ENCODE results near the gene PNPLA4. TPM values are rescaled to one million over a fixed set of nuclear protein-coding genes. Genes with fewer than 3 reads are reported as not detected.
A peak's percentile ranks its signal among the peaks of the same experiment; 100 is the strongest.

The PNPLA4 gene
- total RNA-seq, 5 donors from 2014 or later (not counting 1 experiment from before 2014, with no cell fraction given) = 5.1 to 7.0 (median 6.2) TPM

- Mint-ChIP-seq H3K27ac (no peak overlapping the region), H3K9me3 (no peaks in the 10 kb centered on the region), H3K4me1 (peaks cover 0 to 4% (median 0%) of the 10 kb centered on the region in 3 donors), H3K27me3 (peaks cover 0 to under 1% of the 10 kb centered on the region in 2 donors), H3K4me3 (no peak overlapping the region), H3K36me3 (peaks cover 7% of the 10 kb centered on the region)
- WGBS (ENCODE audit: insufficient coverage) = 88% methylated on average over 5 of the region's 9 CpGs
- Histone ChIP-seq H3K27ac (ENCODE audit: low read length) (no peak overlapping the region), H3K4me1 (ENCODE audit: control insufficient read depth in 1 of 2, extremely low read depth in 1 of 2, insufficient read depth in 2 of 2, low read length in 2 of 2) (no peaks in the 10 kb centered on the region), H3K27me3 (replicated peaks in 1 of 2; ENCODE audit: control insufficient read depth in 2 of 2, extremely low read depth in 1 of 2, insufficient read depth in 2 of 2, low read length in 1 of 2) (no peaks in the 10 kb centered on the region), H3K36me3 (ENCODE audit: control insufficient read depth in 2 of 2, extremely low read depth in 1 of 2, insufficient read depth in 1 of 2, low read length in 1 of 2) (no peaks in the 10 kb centered on the region), H3K4me3 (ENCODE audit: control insufficient read depth in 1 of 2, extremely low read depth in 1 of 2, low read length in 1 of 2) (no peak overlapping the region), H3K9me3 (no peaks in the 10 kb centered on the region)
- POLR2A ChIA-PET = no interaction called here
- DNase-seq (no peak), ATAC-seq (replicated peaks in 1 of 4) (no peak)
- CTCF ChIA-PET = no interaction called here
Observed at GRCh38 chrX:7891928-7892327, 35.3 kb downstream of the PNPLA4 start.

GRCh38 chrX:7889680-7890079, 37.5 kb downstream of the PNPLA4 start:
- Histone ChIP-seq H3K4me3 (ENCODE audit: control insufficient read depth in 1 of 2, extremely low read depth in 1 of 2, low read length in 1 of 2) (no peak overlapping the region), H3K27ac (ENCODE audit: low read length) (no peak overlapping the region), H3K27me3 (replicated peaks in 1 of 2; ENCODE audit: control insufficient read depth in 2 of 2, extremely low read depth in 1 of 2, insufficient read depth in 2 of 2, low read length in 1 of 2) (no peaks in the 10 kb centered on the region), H3K36me3 (ENCODE audit: control insufficient read depth in 2 of 2, extremely low read depth in 1 of 2, insufficient read depth in 1 of 2, low read length in 1 of 2) (no peaks in the 10 kb centered on the region), H3K4me1 (ENCODE audit: control insufficient read depth in 1 of 2, extremely low read depth in 1 of 2, insufficient read depth in 2 of 2, low read length in 2 of 2) (no peaks in the 10 kb centered on the region), H3K9me3 (no peaks in the 10 kb centered on the region)
- H3K9me3 Mint-ChIP-seq = no peaks in the 10 kb centered on the region
- H3K36me3 Mint-ChIP-seq = no peaks in the 10 kb centered on the region
- H3K4me3 Mint-ChIP-seq = no peak overlapping the region
- ChIA-PET POLR2A (interaction anchor here in 1 of 2 donors (0.6 kb wide), 1 partner anchor 25 kb away, joined by 3 read pairs; no protein-coding TSS in a partner anchor), CTCF (no interaction called here)
- peaks cover 0 to 4% (median 0%) of the 10 kb centered on the region in 3 donors for H3K4me1 Mint-ChIP-seq
- no peak overlapping the region for H3K27ac Mint-ChIP-seq
- no peak for DNase-seq
- no CpG with 5 or more reads among the region's 2 CpGs for WGBS (ENCODE audit: insufficient coverage)
- peaks cover 0 to 10% of the 10 kb centered on the region in 2 donors for H3K27me3 Mint-ChIP-seq
- ATAC-seq (replicated peaks in 1 of 4) = no peak

- peaks cover 0 to 4% (median 0%) of the 10 kb centered on the region in 3 donors for H3K4me1 Mint-ChIP-seq
- H3K4me3 ChIP-seq (ENCODE audit: control insufficient read depth in 1 of 2, extremely low read depth in 1 of 2, low read length in 1 of 2) = no peak overlapping the region
- ChIA-PET CTCF (no interaction called here), POLR2A (interaction anchor here in 1 of 2 donors (0.6 kb wide), 1 partner anchor 26 kb away, joined by 3 read pairs; no protein-coding TSS in a partner anchor)
- no peaks in the 10 kb centered on the region for H3K36me3 Mint-ChIP-seq
- H3K27me3 Mint-ChIP-seq = peaks cover 0 to 10% of the 10 kb centered on the region in 2 donors
- H3K27ac ChIP-seq (ENCODE audit: low read length) = no peak overlapping the region
- no peak overlapping the region for H3K27ac Mint-ChIP-seq
- H3K4me1 ChIP-seq (ENCODE audit: control insufficient read depth in 1 of 2, extremely low read depth in 1 of 2, insufficient read depth in 2 of 2, low read length in 2 of 2) = no peaks in the 10 kb centered on the region
- no peaks in the 10 kb centered on the region for H3K9me3 Mint-ChIP-seq
- DNase-seq (peak in 1 of 35 experiments; percentile 6), ATAC-seq (replicated peaks in 1 of 4) (peak in 1 of 4 experiments; percentile 38)
- H3K4me3 Mint-ChIP-seq = no peak overlapping the region
- H3K36me3 ChIP-seq (ENCODE audit: control insufficient read depth in 2 of 2, extremely low read depth in 1 of 2, insufficient read depth in 1 of 2, low read length in 1 of 2) = no peaks in the 10 kb centered on the region
- H3K27me3 ChIP-seq (replicated peaks in 1 of 2; ENCODE audit: control insufficient read depth in 2 of 2, extremely low read depth in 1 of 2, insufficient read depth in 2 of 2, low read length in 1 of 2) = no peaks in the 10 kb centered on the region
- WGBS (ENCODE audit: insufficient coverage) = no CpG with 5 or more reads among the region's 2 CpGs
- no peaks in the 10 kb centered on the region for H3K9me3 ChIP-seq
Observed at GRCh38 chrX:7889135-7889534, 38.1 kb downstream of the PNPLA4 start.

- Histone ChIP-seq H3K27ac (ENCODE audit: low read length) (no peak overlapping the region), H3K4me3 (ENCODE audit: control insufficient read depth in 1 of 2, extremely low read depth in 1 of 2, low read length in 1 of 2) (no peak overlapping the region), H3K36me3 (ENCODE audit: control insufficient read depth in 2 of 2, extremely low read depth in 1 of 2, insufficient read depth in 1 of 2, low read length in 1 of 2) (no peaks in the 10 kb centered on the region), H3K4me1 (ENCODE audit: control insufficient read depth in 1 of 2, extremely low read depth in 1 of 2, insufficient read depth in 2 of 2, low read length in 2 of 2) (no peaks in the 10 kb centered on the region), H3K27me3 (replicated peaks in 1 of 2; ENCODE audit: control insufficient read depth in 2 of 2, extremely low read depth in 1 of 2, insufficient read depth in 2 of 2, low read length in 1 of 2) (no peaks in the 10 kb centered on the region), H3K9me3 (no peaks in the 10 kb centered on the region)
- ChIA-PET CTCF (no interaction called here), POLR2A (no interaction called here)
- Mint-ChIP-seq H3K27me3 (no peaks in the 10 kb centered on the region), H3K4me1 (no peaks in the 10 kb centered on the region), H3K9me3 (no peaks in the 10 kb centered on the region), H3K27ac (no peak overlapping the region), H3K36me3 (no peaks in the 10 kb centered on the region), H3K4me3 (no peak overlapping the region)
- no peak for ATAC-seq (replicated peaks in 1 of 4)
- no peak for DNase-seq
- WGBS (ENCODE audit: insufficient coverage) = 86% methylated on average over 1 of the region's 2 CpGs
Observed at GRCh38 chrX:7876957-7877356, 50.3 kb downstream of the PNPLA4 start.

- no peak overlapping the region for H3K4me3 ChIP-seq (ENCODE audit: control insufficient read depth in 1 of 2, extremely low read depth in 1 of 2, low read length in 1 of 2)
- Mint-ChIP-seq H3K27me3 (no peaks in the 10 kb centered on the region), H3K9me3 (no peaks in the 10 kb centered on the region), H3K4me1 (no peaks in the 10 kb centered on the region), H3K36me3 (no peaks in the 10 kb centered on the region), H3K27ac (no peak overlapping the region), H3K4me3 (no peak overlapping the region)
- DNase-seq (no peak), ATAC-seq (replicated peaks in 1 of 4) (no peak)
- no peaks in the 10 kb centered on the region for H3K27me3 ChIP-seq (replicated peaks in 1 of 2; ENCODE audit: control insufficient read depth in 2 of 2, extremely low read depth in 1 of 2, insufficient read depth in 2 of 2, low read length in 1 of 2)
- no peaks in the 10 kb centered on the region for H3K36me3 ChIP-seq (ENCODE audit: control insufficient read depth in 2 of 2, extremely low read depth in 1 of 2, insufficient read depth in 1 of 2, low read length in 1 of 2)
- H3K27ac ChIP-seq (ENCODE audit: low read length) = no peak overlapping the region
- ChIA-PET POLR2A (no interaction called here), CTCF (no interaction called here)
- no peaks in the 10 kb centered on the region for H3K4me1 ChIP-seq (ENCODE audit: control insufficient read depth in 1 of 2, extremely low read depth in 1 of 2, insufficient read depth in 2 of 2, low read length in 2 of 2)
- no CpG with 5 or more reads among the region's 4 CpGs for WGBS (ENCODE audit: insufficient coverage)
- H3K9me3 ChIP-seq = no peaks in the 10 kb centered on the region
Observed at GRCh38 chrX:7872042-7872441, 55.2 kb downstream of the PNPLA4 start.

- H3K9me3 ChIP-seq = no peaks in the 10 kb centered on the region
- ChIA-PET CTCF (no interaction called here), POLR2A (no interaction called here)
- H3K9me3 Mint-ChIP-seq = no peaks in the 10 kb centered on the region
- no peaks in the 10 kb centered on the region for H3K36me3 ChIP-seq (ENCODE audit: control insufficient read depth in 2 of 2, extremely low read depth in 1 of 2, insufficient read depth in 1 of 2, low read length in 1 of 2)
- no peaks in the 10 kb centered on the region for H3K4me1 ChIP-seq (ENCODE audit: control insufficient read depth in 1 of 2, extremely low read depth in 1 of 2, insufficient read depth in 2 of 2, low read length in 2 of 2)
- H3K27me3 ChIP-seq (replicated peaks in 1 of 2; ENCODE audit: control insufficient read depth in 2 of 2, extremely low read depth in 1 of 2, insufficient read depth in 2 of 2, low read length in 1 of 2) = no peaks in the 10 kb centered on the region
- H3K27ac ChIP-seq (ENCODE audit: low read length) = no peak overlapping the region
- DNase-seq (no peak), ATAC-seq (replicated peaks in 1 of 4) (no peak)
- H3K27me3 Mint-ChIP-seq = no peaks in the 10 kb centered on the region
- H3K27ac Mint-ChIP-seq = no peak overlapping the region
- H3K36me3 Mint-ChIP-seq = no peaks in the 10 kb centered on the region
- H3K4me1 Mint-ChIP-seq = no peaks in the 10 kb centered on the region
- no peak overlapping the region for H3K4me3 Mint-ChIP-seq
- no peak overlapping the region for H3K4me3 ChIP-seq (ENCODE audit: control insufficient read depth in 1 of 2, extremely low read depth in 1 of 2, low read length in 1 of 2)
- WGBS (ENCODE audit: insufficient coverage) = no CpG with 5 or more reads among the region's 1 CpG
Observed at GRCh38 chrX:7852166-7852565, 75.0 kb downstream of the PNPLA4 start.

All from T-cell (primary cell).